Adrenal gland (tissue), 12 donors: Measurements from ENCODE around the gene JPT1. TPM values are rescaled to one million over a fixed set of nuclear protein-coding genes. Genes with fewer than 3 reads are reported as not detected.

Experiments
- DNase-seq, 7 donors: peaks; one replicate each; pipeline ENCODE4 v3.0.0-alpha.2; 2019 to 2020
- H3K27ac ChIP-seq, 5 donors: fragments of 200-600 bp; sonication (generic) in 4 of 5; 1 replicate in 3 of 5; 2 replicates in 2 of 5; pipeline versions ENCODE4 v1.5.1 to v1.8.0; 2016 to 2020; ENCODE audit warnings: mild to moderate bottlenecking in 1 of 5
- H3K27me3 ChIP-seq: fragments of 200-600 bp; 2 replicates; pipeline ENCODE4 v1.8.0; 2021
- H3K36me3 ChIP-seq, 2 donors: fragments of 200-600 bp; replicated peaks in 1 of 2; 1 replicate in 1 of 2; 2 replicates in 1 of 2; pipeline versions ENCODE4 v1.5.1 to v1.8.0; 2018 to 2022
- H3K4me1 ChIP-seq, 2 donors: fragments of 200-600 bp; replicated peaks in 1 of 2; 1 replicate in 1 of 2; 2 replicates in 1 of 2; pipeline versions ENCODE4 v1.5.1 to v1.8.0; 2018 to 2021
- H3K4me3 ChIP-seq, 4 donors: fragments of 200-600 bp; sonication (generic) in 3 of 4; one replicate each; pipeline ENCODE4 v1.5.1; 2016 to 2018
- H3K9me3 ChIP-seq, 3 donors: fragments of 200-600 bp; sonication (generic) in 1 of 3; replicated peaks in 1 of 3; 1 replicate in 2 of 3; 2 replicates in 1 of 3; pipeline versions ENCODE4 v1.5.1 to v1.8.0; 2016 to 2021
- POLR2A ChIP-seq, 2 donors: fragments of 450-650 bp; IDR thresholded peaks; one replicate each; pipeline ENCODE4 v1.6.1; 2017; ENCODE audit warnings: antibody characterized with exemption in 2 of 2, mild to moderate bottlenecking in 2 of 2, moderate library complexity in 1 of 2
- WGBS, 4 donors: extraction: QIAGEN DNeasy Blood & Tissue Kit in 2 of 4; methylation state at CpG; one replicate each; pipeline versions ENCODE4 v1.1.5 to v1.1.7; 2013 to 2017; 5-methylcytosine and 5-hydroxymethylcytosine counted together
- intact Hi-C, 2 donors: fragments of 100-400 bp; cut with DNase I; formaldehyde crosslinking; loops; one replicate each; pipeline versions ENCODE4 v1.14.1 to v1.15.0; 2022 to 2023
- polyA plus RNA-seq, 3 donors: library from polyadenylated mRNA; stranded (reverse); fragments of 200-250 nt in 2 of 3; fragments of 350-450 nt in 1 of 3; fragmentation: Illumina TruSeq in 1 of 3; extraction: RNeasy Lipid Tissue Mini Kit (QIAGEN cat#74804) in 1 of 3; gene quantifications; one replicate each; pipeline ENCODE4 v1.2.3, GENCODE V29; 2013 to 2014
- total RNA-seq, 9 donors: library from RNA; depleted of rRNA in 4 of 9; stranded (reverse); fragments of >200 nt in 4 of 9; fragments of 120-200 nt in 1 of 9; fragmentation: NEBNext Ultra II Directional in 1 of 9; extraction: Animal tissue kit (Norgen Biotek cat#: 25700) in 1 of 9; gene quantifications; one replicate each; pipeline versions ENCODE4 v1.1.0 to v1.2.4, GENCODE V29; 2013 to 2023
- TF ChIP-seq, protein P1 (sequence below), 6 experiments: fragments of 450-650 bp in 4 of 6; fragments of 200-600 bp in 2 of 6; sonication (generic) in 1 of 6; IDR thresholded peaks; 1 replicate in 5 of 6; 2 replicates in 1 of 6; pipeline versions ENCODE4 v1.5.1 to v1.8.0; 2016 to 2021; ENCODE audit warnings: antibody characterized with exemption in 6 of 6, mild to moderate bottlenecking in 2 of 6, moderate library complexity in 1 of 6
- donor health status: healthy with polysubstance abuse.
- donor health status: Bipolar disorder and iron deficiency.
- donor health status: DM: yes; HTN: yes; CAD: no.
- donor health status: DM: no; HTN: no; CAD: no.
- donor health status: DM: no; HTN: no; CAD: no.
- donor health status: DM: yes; HTN: yes; CAD: no.

JPT1 gene
- total and polyA plus RNA-seq, 12 donors: 34.2 to 232 (median 67.2) TPM

DNA sequence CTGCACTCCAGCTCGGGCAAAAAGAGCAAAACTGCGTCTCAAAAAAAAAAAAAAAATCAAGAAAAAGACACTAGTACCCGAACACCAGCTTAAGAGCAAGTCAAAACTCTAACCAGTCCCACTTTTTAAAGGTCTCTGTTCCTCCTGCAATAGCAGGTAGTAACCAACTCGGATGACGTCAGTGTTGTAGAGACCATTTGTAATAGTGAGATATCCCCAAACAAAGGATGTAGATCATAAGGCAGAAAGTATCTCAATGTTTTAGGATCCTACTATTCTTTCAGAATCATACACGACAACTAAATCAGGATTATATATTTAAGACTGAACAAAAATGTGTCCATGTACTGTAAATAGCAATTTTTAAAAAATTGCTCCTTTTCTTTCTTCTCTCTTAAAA lies 2.4 kb downstream of the JPT1 start:
- H3K27me3 ChIP-seq: no peaks in the 10 kb centered on the region
- no peaks in the 10 kb centered on the region for H3K9me3 ChIP-seq
- TF ChIP-seq POLR2A (IDR thresholded peaks at IDR 0.05): no peak
- TF ChIP-seq, protein P1, sequence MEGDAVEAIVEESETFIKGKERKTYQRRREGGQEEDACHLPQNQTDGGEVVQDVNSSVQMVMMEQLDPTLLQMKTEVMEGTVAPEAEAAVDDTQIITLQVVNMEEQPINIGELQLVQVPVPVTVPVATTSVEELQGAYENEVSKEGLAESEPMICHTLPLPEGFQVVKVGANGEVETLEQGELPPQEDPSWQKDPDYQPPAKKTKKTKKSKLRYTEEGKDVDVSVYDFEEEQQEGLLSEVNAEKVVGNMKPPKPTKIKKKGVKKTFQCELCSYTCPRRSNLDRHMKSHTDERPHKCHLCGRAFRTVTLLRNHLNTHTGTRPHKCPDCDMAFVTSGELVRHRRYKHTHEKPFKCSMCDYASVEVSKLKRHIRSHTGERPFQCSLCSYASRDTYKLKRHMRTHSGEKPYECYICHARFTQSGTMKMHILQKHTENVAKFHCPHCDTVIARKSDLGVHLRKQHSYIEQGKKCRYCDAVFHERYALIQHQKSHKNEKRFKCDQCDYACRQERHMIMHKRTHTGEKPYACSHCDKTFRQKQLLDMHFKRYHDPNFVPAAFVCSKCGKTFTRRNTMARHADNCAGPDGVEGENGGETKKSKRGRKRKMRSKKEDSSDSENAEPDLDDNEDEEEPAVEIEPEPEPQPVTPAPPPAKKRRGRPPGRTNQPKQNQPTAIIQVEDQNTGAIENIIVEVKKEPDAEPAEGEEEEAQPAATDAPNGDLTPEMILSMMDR (IDR thresholded peaks at IDR 0.05): no peak
- no peak overlapping the region for H3K27ac ChIP-seq
- H3K36me3 ChIP-seq: peaks cover 0 to 5% of the 10 kb centered on the region in 2 donors
- no peak for DNase-seq
- WGBS, 4 donors: 90 to 96% (median 91%) methylated on average over 6 of the region's 6 CpGs
- intact Hi-C loops: no loop called here
- H3K4me1 ChIP-seq: peaks cover 12 to 15% of the 10 kb centered on the region in 2 donors
- no peak overlapping the region for H3K4me3 ChIP-seq

DNA sequence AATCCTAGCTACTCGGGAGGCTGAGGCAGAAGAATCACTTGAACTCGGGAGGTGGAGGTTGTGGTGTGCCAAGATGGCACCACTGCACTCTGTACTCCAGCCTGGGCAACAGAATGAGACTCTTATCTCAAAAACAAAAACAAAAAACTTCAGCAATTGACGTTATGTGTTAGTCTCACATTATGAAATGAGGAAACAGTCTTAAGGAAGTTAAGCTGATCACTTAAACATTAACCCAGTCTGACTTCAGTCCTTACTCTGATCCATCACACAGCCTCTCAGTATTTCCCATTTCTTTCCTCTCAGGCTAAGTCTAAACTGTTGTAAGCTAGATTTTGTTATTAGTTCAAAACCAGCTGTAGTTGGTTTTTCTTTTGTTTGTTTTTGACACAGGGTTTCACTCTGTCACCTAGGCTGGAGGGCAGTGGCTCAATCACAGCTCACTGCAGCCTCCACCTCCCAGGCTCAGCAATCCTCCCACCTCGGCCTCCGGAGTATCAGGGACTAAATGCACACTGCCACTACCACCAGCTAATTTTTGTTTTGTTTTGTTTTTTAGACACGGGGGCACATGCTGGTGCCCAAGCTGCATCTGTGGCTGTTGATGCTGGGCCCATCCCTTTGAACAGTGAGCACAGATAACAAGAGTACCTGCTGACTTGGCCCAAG lies 6.3 kb downstream of the JPT1 start:
- H3K4me1 ChIP-seq: peaks cover 3 to 8% of the 10 kb centered on the region in 2 donors
- no peaks in the 10 kb centered on the region for H3K27me3 ChIP-seq
- H3K9me3 ChIP-seq: no peaks in the 10 kb centered on the region
- H3K27ac ChIP-seq: peak overlapping the region in 1 of 5 donors; percentile 31
- peaks cover 0 to 25% of the 10 kb centered on the region in 2 donors for H3K36me3 ChIP-seq
- 85 to 90% (median 87%) methylated on average over 6 of the region's 6 CpGs for WGBS, 4 donors
- peak in 1 of 7 donors; percentile 3 for DNase-seq
- intact Hi-C loops: no loop called here
- no peak overlapping the region for H3K4me3 ChIP-seq
- TF ChIP-seq POLR2A (IDR thresholded peaks at IDR 0.05): no peak
- TF ChIP-seq, protein P1 (IDR thresholded peaks at IDR 0.05): no peak

DNA sequence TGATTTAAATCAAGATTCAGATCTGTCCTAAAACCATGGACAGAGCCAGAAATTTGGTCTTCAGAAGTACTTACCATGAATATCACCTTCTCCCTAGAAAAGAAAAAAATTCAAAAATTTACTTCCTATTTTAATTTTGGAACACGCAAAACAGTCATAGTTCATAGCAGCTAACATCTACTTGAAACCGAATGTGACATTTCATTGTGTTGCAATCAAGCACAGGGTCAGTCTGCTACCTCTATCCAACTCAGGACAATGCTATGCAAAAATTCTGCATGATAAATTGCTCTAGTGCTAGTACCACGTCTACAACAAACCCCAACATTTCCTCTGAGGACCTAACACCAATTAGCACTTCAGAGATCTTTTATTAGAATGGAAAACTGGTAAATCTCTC lies 7.7 kb downstream of the JPT1 start:
- H3K27me3 ChIP-seq: no peaks in the 10 kb centered on the region
- H3K9me3 ChIP-seq: no peaks in the 10 kb centered on the region
- peaks cover 0 to 31% of the 10 kb centered on the region in 2 donors for H3K36me3 ChIP-seq
- H3K4me3 ChIP-seq: no peak overlapping the region
- peaks cover 0 to 3% of the 10 kb centered on the region in 2 donors for H3K4me1 ChIP-seq
- DNase-seq: no peak
- no peak for TF ChIP-seq POLR2A (IDR thresholded peaks at IDR 0.05)
- TF ChIP-seq, protein P1 (IDR thresholded peaks at IDR 0.05): no peak
- intact Hi-C loops: no loop called here
- H3K27ac ChIP-seq: peak overlapping the region in 1 of 5 donors; percentile 50
- 41 to 57% (median 51%) methylated on average over 3 of the region's 3 CpGs for WGBS, 4 donors

DNA sequence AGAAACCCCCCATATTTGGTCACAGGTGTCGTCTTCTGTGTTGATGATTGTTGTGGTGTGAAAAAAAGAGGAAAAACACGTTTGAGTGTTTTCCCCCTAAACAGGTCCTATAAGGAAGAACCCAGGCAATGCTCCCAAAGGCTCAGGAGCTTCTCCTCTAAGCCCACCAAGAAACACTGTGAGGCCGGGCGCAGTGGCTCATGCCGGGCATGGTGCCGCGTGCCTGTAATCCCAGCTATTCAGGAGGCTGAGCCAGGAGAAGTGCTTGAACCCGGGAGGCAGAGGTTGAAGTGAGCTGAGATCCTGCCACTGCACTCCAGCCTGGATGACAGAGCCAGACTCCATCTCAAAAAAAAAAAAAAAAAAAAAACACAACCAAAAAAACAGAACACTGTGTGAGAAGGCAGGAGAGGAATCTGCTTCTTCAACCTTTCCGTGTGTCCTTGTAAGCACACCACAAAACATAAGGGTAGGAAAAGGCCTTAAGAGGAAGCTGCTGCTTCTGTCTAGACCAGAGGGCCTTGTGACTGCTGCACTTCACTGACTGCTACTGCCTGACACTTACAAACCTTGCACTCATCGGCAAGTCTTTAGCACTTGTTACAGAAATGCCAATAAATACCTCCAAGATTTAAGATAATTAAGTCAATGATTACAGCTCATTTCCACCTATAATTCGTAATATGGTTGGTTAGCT lies 9.3 kb downstream of the JPT1 start:
- H3K27ac ChIP-seq: peak overlapping the region in 1 of 5 donors; percentile 1
- H3K36me3 ChIP-seq: peaks cover 0 to 31% of the 10 kb centered on the region in 2 donors
- TF ChIP-seq, protein P1 (IDR thresholded peaks at IDR 0.05): no peak
- TF ChIP-seq POLR2A (IDR thresholded peaks at IDR 0.05): no peak
- 84 to 90% (median 89%) methylated on average over 10 to 11 of the region's 11 CpGs for WGBS, 4 donors
- peaks cover 0 to 3% of the 10 kb centered on the region in 2 donors for H3K4me1 ChIP-seq
- no peaks in the 10 kb centered on the region for H3K9me3 ChIP-seq
- H3K27me3 ChIP-seq: no peaks in the 10 kb centered on the region
- no peak overlapping the region for H3K4me3 ChIP-seq
- intact Hi-C loops: no loop called here
- DNase-seq: peak in 1 of 7 donors; percentile 14
